Neuron (in vitro differentiated cells): ENCODE results near the gene SLC38A3.

Source experiments
- H2AFZ ChIP-seq: one replicate; pipeline ENCODE4 v1.6.1; 2013; ENCODE audit warnings: low read depth, mild to moderate bottlenecking, inconsistent platforms, low read length, moderate library complexity
- H3K27me3 ChIP-seq: one replicate; pipeline ENCODE4 v1.6.1; 2013; ENCODE audit warnings: low read length; ENCODE audit not compliant: insufficient read depth
- H3K36me3 ChIP-seq: one replicate; pipeline ENCODE4 v1.6.1; 2013; ENCODE audit warnings: low read length; ENCODE audit not compliant: insufficient read depth
- H3K4me1 ChIP-seq: one replicate; pipeline ENCODE4 v1.6.1; 2013; ENCODE audit warnings: low read length; ENCODE audit not compliant: insufficient read depth
- H3K4me3 ChIP-seq: 2 replicates; pipeline ENCODE4 v1.5.1; 2013; ENCODE audit warnings: mild to moderate bottlenecking, low read length, moderate library complexity
- H3K9me3 ChIP-seq: one replicate; pipeline ENCODE4 v1.6.1; 2013; ENCODE audit warnings: low read length

The SLC38A3 gene

GRCh38 chr3:50189989-50190388 is 15.1 kb upstream of the SLC38A3 start:
- no peaks in the 10 kb centered on the region for H3K4me1 ChIP-seq
- H3K36me3 ChIP-seq: no peaks in the 10 kb centered on the region
- H3K4me3 ChIP-seq: no peak overlapping the region
- peaks cover 10% of the 10 kb centered on the region for H3K27me3 ChIP-seq
- no peaks in the 10 kb centered on the region for H3K9me3 ChIP-seq
- H2AFZ ChIP-seq: no peak overlapping the region

GRCh38 chr3:50190936-50191660 is 14.0 kb upstream of the SLC38A3 start, which contains the start of gene GNAT1:
TSS of gene GNAT1 (plus strand) at chr3:50191610. CDS start at chr3:50191726, 116 bp downstream.
- Histone ChIP-seq H3K36me3 (no peaks in the 10 kb centered on the region), H3K4me3 (no peak within 1 kb of the TSS), H3K4me1 (no peaks in the 10 kb centered on the region), H3K27me3 (peaks cover 17% of the 10 kb centered on the region), H2AFZ (no peak within 1 kb of the TSS), H3K9me3 (no peaks in the 10 kb centered on the region)

GRCh38 chr3:50192124-50192523 is 12.9 kb upstream of the SLC38A3 start:
- H3K36me3 ChIP-seq: no peaks in the 10 kb centered on the region
- H3K9me3 ChIP-seq: no peaks in the 10 kb centered on the region
- no peak overlapping the region for H2AFZ ChIP-seq
- no peaks in the 10 kb centered on the region for H3K4me1 ChIP-seq
- no peak overlapping the region for H3K4me3 ChIP-seq
- peaks cover 26% of the 10 kb centered on the region for H3K27me3 ChIP-seq

- no peaks in the 10 kb centered on the region for H3K9me3 ChIP-seq
- H3K27me3 ChIP-seq: peaks cover 28% of the 10 kb centered on the region
- H2AFZ ChIP-seq: no peak overlapping the region
Observed at GRCh38 chr3:50192689-50193141, 12.4 kb upstream of the SLC38A3 start.

GRCh38 chr3:50193286-50193685 is 11.8 kb upstream of the SLC38A3 start:
- Histone ChIP-seq H2AFZ (no peak overlapping the region), H3K36me3 (no peaks in the 10 kb centered on the region), H3K4me3 (no peak overlapping the region), H3K9me3 (no peaks in the 10 kb centered on the region), H3K27me3 (peaks cover 28% of the 10 kb centered on the region), H3K4me1 (no peaks in the 10 kb centered on the region)

More at GRCh38 chr3:50192689-50193141, 12.4 kb upstream of the SLC38A3 start:
- Histone ChIP-seq H3K4me1 (no peaks in the 10 kb centered on the region), H3K36me3 (no peaks in the 10 kb centered on the region), H3K4me3 (no peak overlapping the region)

- H3K4me1 ChIP-seq: no peaks in the 10 kb centered on the region
- H3K27me3 ChIP-seq: peaks cover 28% of the 10 kb centered on the region
- no peak overlapping the region for H2AFZ ChIP-seq
- H3K4me3 ChIP-seq: no peak overlapping the region
- no peaks in the 10 kb centered on the region for H3K36me3 ChIP-seq
- H3K9me3 ChIP-seq: no peaks in the 10 kb centered on the region
Observed at GRCh38 chr3:50193746-50194127, 11.3 kb upstream of the SLC38A3 start.

- no peak overlapping the region for H2AFZ ChIP-seq
- H3K27me3 ChIP-seq: peaks cover 28% of the 10 kb centered on the region
- no peaks in the 10 kb centered on the region for H3K9me3 ChIP-seq
- H3K4me3 ChIP-seq: no peak overlapping the region
- H3K4me1 ChIP-seq: no peaks in the 10 kb centered on the region
- no peaks in the 10 kb centered on the region for H3K36me3 ChIP-seq
Observed at GRCh38 chr3:50194128-50194902, 10.8 kb upstream of the SLC38A3 start.

- H3K4me1 ChIP-seq: no peaks in the 10 kb centered on the region
- H3K4me3 ChIP-seq: no peak overlapping the region
- peaks cover 28% of the 10 kb centered on the region for H3K27me3 ChIP-seq
- no peaks in the 10 kb centered on the region for H3K9me3 ChIP-seq
- no peaks in the 10 kb centered on the region for H3K36me3 ChIP-seq
- no peak overlapping the region for H2AFZ ChIP-seq
Observed at GRCh38 chr3:50194903-50195500, 10.1 kb upstream of the SLC38A3 start.

- H3K36me3 ChIP-seq: no peaks in the 10 kb centered on the region
- no peak overlapping the region for H3K4me3 ChIP-seq
- H3K27me3 ChIP-seq: peaks cover 30% of the 10 kb centered on the region
- H3K9me3 ChIP-seq: no peaks in the 10 kb centered on the region
- H3K4me1 ChIP-seq: no peaks in the 10 kb centered on the region
- H2AFZ ChIP-seq: no peak overlapping the region
Observed at GRCh38 chr3:50195501-50196252, 9.4 kb upstream of the SLC38A3 start.

- Histone ChIP-seq H3K4me1 (no peaks in the 10 kb centered on the region), H2AFZ (no peak overlapping the region), H3K9me3 (no peaks in the 10 kb centered on the region), H3K36me3 (no peaks in the 10 kb centered on the region), H3K27me3 (peaks cover 30% of the 10 kb centered on the region), H3K4me3 (no peak overlapping the region)
Observed at GRCh38 chr3:50196253-50196801, 8.7 kb upstream of the SLC38A3 start.

- Histone ChIP-seq H3K4me1 (peaks cover 10% of the 10 kb centered on the region), H2AFZ (no peak overlapping the region), H3K27me3 (peaks cover 60% of the 10 kb centered on the region), H3K4me3 (no peak overlapping the region), H3K36me3 (no peaks in the 10 kb centered on the region), H3K9me3 (no peaks in the 10 kb centered on the region)
Observed at GRCh38 chr3:50201573-50202315, 3.3 kb upstream of the SLC38A3 start.
